Dedifferentiated amniotic fluid mesenchymal stem cell (primary cell): ENCODE results near the gene FBH1.
"Not testable (repeated sequence)": the region's sequence is repeated elsewhere in the genome, so short reads cannot be mapped to it uniquely, and the experiment has no call there.

Experiments used
- DNase-seq: peaks from one replicate; pipeline ENCODE4 v3.0.0-alpha.2; 2016; ENCODE audit errors: extremely low spot score

FBH1 gene

GRCh38 chr10:5959581-5960069, 69.6 kb downstream of the FBH1 start:
- DNase-seq = no peak

DNA sequence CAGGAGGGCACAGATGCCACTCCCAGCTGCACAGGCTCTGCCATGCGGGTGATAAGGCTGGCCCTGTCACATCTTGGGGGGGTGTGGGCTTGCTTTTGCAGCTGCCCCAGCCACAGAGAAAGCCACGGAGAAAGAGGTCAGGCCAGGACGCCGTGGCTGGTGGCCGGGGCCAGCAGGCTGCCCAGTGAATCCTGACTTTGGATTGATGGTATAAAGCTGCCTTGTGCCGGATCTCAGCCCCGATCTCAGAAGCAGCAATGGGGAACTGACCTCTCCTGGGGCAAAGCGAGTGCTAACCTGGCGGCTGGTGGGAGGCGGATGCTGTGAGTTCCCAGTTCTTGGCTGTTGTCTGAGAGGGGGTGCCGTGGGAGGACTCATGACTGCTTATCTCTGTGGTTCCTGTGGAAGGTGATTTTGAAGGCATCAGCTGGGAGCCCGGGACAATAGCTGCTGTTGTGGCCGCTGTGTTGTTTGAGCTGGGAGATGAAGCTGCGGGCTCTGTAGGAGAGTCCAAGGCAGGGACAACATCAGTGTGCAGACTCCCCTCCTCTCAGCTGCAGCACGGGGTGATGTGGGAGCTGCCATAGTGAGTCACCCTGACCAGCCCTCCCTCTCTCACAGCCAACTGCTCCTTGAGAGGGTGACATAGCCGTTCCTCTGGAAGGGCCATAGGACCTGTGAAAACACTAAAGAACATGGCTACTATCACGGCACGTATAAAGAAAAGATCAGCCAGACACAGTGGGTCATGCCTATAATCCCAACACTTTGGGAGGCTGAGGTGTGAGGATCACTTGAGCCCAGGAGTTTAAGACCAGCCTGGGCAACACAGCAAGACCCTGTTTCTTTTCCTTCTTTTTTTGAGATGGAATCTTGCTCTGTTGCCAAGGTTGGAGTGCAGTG, 70.3 kb downstream of the FBH1 start:
- DNase-seq = no peak

- not testable (repeated sequence) for DNase-seq
These were observed 70.9 kb downstream of the FBH1 start for GRCh38 chr10:5960973-5961275.

DNA sequence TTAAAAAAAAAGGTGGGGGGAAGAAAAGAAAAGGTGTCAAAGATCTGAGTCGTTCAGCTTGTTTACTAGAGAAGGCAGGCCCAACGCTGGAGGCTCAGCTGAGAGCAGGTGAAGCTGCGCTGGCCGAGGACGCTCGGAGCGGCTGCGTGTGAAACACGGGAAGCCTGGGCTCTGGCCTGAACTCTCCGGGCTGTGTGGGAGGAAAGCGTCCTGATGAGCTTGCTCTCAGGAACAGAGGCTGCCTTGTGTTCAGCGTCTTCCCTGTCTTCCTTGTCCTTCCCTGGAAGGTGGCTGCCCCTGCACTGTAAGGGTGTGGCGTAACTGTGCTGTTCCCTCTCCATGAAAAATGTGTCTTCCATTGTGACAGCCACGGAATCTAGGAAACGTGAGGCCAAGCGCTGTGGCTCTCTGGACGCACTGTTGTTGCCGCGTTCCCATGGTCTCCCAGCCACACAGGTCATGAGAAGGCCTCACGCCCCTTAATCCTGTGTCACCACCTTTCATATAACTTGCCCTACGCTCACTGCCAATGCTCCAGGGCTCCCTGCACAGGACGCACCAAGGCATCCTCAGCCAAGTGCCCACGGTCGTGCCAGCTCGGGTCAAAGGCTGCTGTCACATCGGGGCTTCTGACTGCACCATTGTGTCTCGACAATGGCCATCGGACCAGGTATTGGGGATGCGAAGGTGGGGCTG, 71.5 kb downstream of the FBH1 start:
- DNase-seq = no peak

- not testable (repeated sequence) for DNase-seq
These were observed 72.4 kb downstream of the FBH1 start for GRCh38 chr10:5962358-5962940.

DNA sequence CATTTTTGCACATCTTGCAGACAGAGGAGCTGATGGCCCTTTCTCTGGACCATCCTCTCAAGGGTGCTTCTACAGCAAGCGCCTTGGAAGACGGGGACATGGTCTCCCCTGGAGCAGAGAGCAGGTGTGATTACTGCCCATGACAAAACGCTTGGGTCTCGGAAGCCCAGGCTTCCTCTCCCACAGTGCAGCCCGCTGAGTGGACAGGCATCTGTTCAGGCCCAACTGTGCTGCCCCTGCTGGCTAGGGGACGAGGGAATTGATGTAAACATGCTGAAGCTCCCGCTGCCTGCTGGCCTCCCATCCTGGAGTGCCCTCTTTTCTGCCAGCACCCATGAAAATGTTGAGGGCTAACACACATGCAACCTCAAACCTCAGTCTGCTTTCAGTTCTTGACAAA, 73.0 kb downstream of the FBH1 start:
- DNase-seq = no peak

DNA sequence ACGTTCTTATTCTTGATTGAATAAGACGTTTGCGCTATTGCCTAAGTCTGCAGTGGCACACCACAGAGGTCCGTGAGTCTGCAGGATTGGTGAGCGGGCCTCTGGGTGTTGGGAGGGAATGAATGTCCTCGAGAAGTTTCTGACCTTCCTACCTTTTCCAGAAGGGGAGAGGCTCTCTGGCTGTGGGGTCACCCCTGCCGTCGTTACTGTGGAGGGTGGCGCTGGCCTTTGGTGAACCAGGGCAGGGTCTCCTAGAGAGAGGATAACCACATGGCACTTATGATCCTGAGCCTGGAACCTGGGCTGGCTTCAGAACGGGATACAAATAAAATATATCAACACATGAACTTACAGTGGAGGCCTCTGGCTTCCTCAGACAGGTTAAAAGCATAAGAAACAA, 73.5 kb downstream of the FBH1 start:
- DNase-seq = no peak

DNA sequence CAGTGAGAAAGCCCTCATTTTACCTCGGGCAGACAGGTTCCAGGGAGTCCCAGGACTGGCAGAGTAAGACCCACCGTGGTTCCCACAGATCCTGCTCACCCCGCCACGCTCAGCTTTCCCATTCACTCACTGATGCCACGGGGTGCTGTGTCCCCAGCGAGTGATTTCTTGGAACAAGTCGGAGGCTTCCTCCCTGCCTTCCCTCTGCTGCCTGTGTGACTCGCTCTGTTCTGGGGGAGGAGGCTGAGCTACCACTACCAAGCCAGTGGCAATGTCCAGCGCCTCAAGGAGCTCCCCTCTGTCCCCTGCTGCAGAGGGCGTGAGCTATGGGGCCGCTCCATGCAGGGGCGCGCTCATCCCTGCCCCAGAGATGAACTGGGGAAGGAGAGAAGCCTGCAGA, 74.7 kb downstream of the FBH1 start:
- DNase-seq = no peak

- DNase-seq = no peak
These were observed 75.2 kb downstream of the FBH1 start for GRCh38 chr10:5965266-5965665.

DNA sequence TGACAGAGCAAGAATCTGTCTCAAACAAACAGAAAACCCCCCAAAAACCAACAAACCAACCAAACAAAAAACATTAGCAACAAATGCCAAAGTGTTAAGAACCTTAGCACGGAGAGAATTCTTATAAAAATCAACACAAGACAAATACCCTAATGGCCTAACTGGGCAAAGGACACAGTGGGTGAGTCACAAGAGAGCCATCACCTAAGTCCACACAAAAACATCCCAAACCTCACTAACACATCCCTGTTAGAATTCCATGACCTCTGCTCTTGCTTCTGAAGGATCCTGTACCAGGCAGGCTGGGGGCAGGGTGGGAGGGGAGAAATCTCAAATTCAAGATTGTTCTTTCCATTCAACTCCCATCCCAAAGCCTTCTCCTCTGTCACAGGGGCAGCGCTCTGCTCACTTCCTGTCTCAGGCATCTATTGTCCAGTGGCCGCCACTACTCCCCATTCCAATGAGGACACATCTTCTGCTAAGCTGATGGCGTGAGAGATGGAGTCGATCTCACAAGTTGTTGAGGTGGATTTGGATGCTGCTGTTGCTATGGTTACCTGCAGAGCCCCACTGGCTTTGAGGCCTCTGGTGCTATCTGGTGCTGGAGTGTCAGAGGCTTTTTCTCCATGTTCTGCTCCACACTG, 78.1 kb downstream of the FBH1 start:
- no peak for DNase-seq

GRCh38 chr10:5968681-5969453, 78.8 kb downstream of the FBH1 start:
- no peak for DNase-seq

DNA sequence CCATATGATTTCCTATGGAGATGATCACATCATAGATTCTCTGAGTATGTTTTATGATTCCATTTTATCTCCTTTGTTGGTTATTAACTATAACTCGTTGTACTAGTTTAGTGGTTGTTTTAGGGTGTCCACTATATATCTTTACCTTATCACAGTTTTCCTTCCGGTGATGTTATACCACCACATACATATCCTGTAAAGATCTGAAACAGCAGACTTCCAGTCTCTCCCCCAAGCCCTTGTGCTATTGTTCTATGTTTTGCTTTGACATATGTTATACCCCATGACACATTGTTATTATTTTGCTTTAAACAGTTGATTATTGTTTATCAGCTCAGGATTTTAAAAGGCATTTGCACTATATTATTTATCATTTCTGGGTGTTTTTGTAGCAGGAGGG, 80.0 kb downstream of the FBH1 start:
- no peak for DNase-seq

DNA sequence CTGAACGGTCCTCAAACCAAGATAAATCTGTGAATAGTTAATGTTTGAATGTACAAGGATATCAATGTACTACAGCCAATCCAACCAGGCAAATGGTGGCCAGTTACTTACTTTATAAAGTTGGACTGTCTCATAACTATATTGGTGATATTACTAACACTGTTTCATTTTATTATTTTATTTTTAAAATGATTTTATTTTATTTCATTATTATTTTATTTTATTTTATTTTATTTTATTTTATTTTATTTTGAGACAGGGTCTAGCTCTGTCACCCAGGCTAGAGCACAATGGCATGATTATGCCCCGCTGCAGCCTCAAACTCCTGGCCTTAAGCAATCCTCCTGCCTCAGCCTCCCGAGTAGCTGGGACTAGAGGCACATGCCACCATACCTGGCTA, 80.5 kb downstream of the FBH1 start:
- DNase-seq = no peak

GRCh38 chr10:5971315-5971832, 81.3 kb downstream of the FBH1 start:
- no peak for DNase-seq

GRCh38 chr10:5971886-5972285, 81.8 kb downstream of the FBH1 start:
- DNase-seq = no peak

- no peak for DNase-seq
These were observed 83.0 kb downstream of the FBH1 start for GRCh38 chr10:5973069-5973468.

DNA sequence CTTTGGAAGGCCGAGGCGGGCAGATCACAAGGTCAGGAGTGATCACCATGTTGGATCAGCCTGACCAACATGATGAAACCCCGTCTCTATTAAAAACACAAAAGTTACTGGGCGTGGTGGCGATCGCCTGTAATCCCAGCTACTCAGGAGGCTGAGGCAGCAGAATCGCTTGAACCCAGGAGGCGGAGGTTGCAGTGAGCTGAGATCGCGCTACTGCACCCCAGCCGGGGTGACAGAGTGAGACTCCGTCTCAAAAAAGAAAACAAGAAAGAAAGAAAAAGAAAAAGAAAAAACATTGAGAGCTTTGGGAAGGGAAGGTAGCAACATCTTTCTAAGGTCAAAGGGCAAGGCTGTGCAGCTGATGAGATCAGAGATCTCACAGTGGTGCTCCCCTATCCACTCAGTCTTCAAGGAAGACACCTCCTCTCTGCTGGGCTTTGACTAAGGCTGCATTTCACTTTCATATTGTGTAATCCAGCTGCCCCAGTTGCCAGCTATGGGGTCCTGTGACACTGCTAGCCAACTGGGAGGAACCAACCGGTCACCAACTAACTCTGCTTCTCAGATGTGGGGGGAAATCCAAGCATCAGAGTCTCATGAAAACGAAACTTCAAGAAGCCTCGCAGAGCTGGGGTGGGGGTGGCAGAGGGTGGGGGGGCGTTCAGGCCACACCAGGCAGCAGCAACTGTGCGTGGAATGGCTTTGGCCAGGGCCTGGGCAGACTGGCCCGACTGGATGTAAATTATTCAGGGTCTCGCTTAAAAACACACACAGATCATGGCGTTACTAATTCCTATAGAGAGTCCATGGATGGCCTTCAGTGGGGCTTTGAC, 85.8 kb downstream of the FBH1 start:
- DNase-seq = no peak

- DNase-seq = peak; percentile 34
These were observed 86.7 kb downstream of the FBH1 start for GRCh38 chr10:5976512-5977470.
